DOHH2 (cell line): ENCODE data around the gene LAMP2.

Experiments
- H3F3A ChIP-seq: fragments of 200-600 bp; sonication (generic), shearing (Covaris generic); 2 replicates; pipeline ENCODE4 v1.6.0; 2016; ENCODE audit warnings: antibody characterized with exemption, mild to moderate bottlenecking; ENCODE audit not compliant: control insufficient read depth, insufficient read depth
- H3K27ac ChIP-seq: fragments of 200-600 bp; sonication (generic); 2 replicates; pipeline ENCODE4 v1.5.1; 2014; ENCODE audit warnings: low read depth, mild to moderate bottlenecking, low read length, moderate library complexity
- H3K27me3 ChIP-seq: fragments of 200-600 bp; sonication (generic); 2 replicates; pipeline ENCODE4 v1.6.1; 2014; ENCODE audit warnings: mild to moderate bottlenecking, low read length, mixed read lengths; ENCODE audit not compliant: control insufficient read depth
- H3K36me3 ChIP-seq: fragments of 200-600 bp; sonication (generic); 2 replicates; pipeline ENCODE4 v1.6.1; 2014; ENCODE audit warnings: mild to moderate bottlenecking, low read length, moderate library complexity, mixed read lengths; ENCODE audit not compliant: control insufficient read depth
- H3K4me1 ChIP-seq: fragments of 200-600 bp; sonication (generic); 2 replicates; pipeline ENCODE4 v1.6.1; 2014; ENCODE audit warnings: mild to moderate bottlenecking, low read length, mixed read lengths; ENCODE audit not compliant: control insufficient read depth
- H3K4me2 ChIP-seq: fragments of 200-600 bp; sonication (generic); 2 replicates; pipeline ENCODE4 v1.6.0; 2014; ENCODE audit warnings: mild to moderate bottlenecking, low read length, moderate library complexity
- H3K4me3 ChIP-seq: fragments of 200-600 bp; sonication (generic); 2 replicates; pipeline ENCODE4 v1.5.1; 2014; ENCODE audit warnings: mild to moderate bottlenecking, low read length, mixed read lengths
- H3K79me2 ChIP-seq: fragments of 200-600 bp; sonication (generic); 2 replicates; pipeline ENCODE4 v1.6.1; 2014; ENCODE audit warnings: mild to moderate bottlenecking, low read length, mixed read lengths; ENCODE audit not compliant: control insufficient read depth
- H3K9me2 ChIP-seq: fragments of 200-600 bp; sonication (generic); replicated peaks from 2 replicates; pipeline ENCODE4 v1.6.1; 2014; ENCODE audit warnings: mild to moderate bottlenecking, low read length, mixed read lengths; ENCODE audit not compliant: control insufficient read depth
- H3K9me3 ChIP-seq: fragments of 200-600 bp; sonication (generic); 2 replicates; pipeline ENCODE4 v1.6.1; 2014; ENCODE audit warnings: antibody characterized with exemption, low read length, mixed read lengths; ENCODE audit not compliant: control insufficient read depth, insufficient read depth
- H4K20me1 ChIP-seq: fragments of 200-600 bp; sonication (generic); 2 replicates; pipeline ENCODE4 v1.6.0; 2014; ENCODE audit warnings: low read depth, mild to moderate bottlenecking, antibody characterized with exemption, low read length, moderate library complexity; ENCODE audit not compliant: control insufficient read depth, insufficient read depth
- CTCF ChIP-seq: fragments of 200-600 bp; sonication (generic); IDR thresholded peaks from one replicate; pipeline ENCODE4 v1.5.1; 2014; ENCODE audit warnings: antibody characterized with exemption, mild to moderate bottlenecking, low read depth, low read length; ENCODE audit not compliant: poor library complexity, severe bottlenecking
- EZH2phosphoT487 ChIP-seq: fragments of 200-600 bp; sonication (generic); IDR thresholded peaks from 2 replicates; pipeline ENCODE4 v1.6.1; 2017; ENCODE audit warnings: borderline replicate concordance, mild to moderate bottlenecking, antibody characterized with exemption, low read length, moderate library complexity, mixed read lengths

The LAMP2 gene

DNA sequence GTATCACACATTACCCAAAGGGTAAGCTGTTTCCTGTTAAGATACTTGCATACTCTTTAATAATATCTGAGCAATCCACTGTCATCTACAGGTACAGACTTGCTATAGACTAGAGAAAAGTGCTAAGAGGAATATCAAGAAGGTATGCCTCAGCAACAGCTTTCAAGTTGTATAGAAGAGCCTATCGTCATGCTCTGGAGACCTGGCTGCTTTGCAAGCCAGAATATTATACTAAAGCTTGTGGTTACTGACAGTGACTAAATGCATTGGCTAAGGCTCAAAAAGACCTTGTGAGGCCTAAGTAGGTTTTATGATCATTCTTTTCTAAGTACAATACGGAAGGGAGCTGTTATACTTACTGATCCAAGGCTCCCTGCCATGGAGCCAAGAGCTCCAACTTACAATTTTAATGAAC, 11.3 kb downstream of the LAMP2 start:
- Histone ChIP-seq H3K4me1 (peaks cover 41% of the 10 kb centered on the region), H3K9me2 (no peaks in the 10 kb centered on the region), H3K27me3 (no peaks in the 10 kb centered on the region), H3K4me2 (peak overlapping the region; percentile 46), H3K36me3 (peaks cover 5% of the 10 kb centered on the region), H4K20me1 (no peaks in the 10 kb centered on the region), H3F3A (no peaks in the 10 kb centered on the region), H3K79me2 (peaks cover 55% of the 10 kb centered on the region), H3K9me3 (no peaks in the 10 kb centered on the region), H3K4me3 (peak overlapping the region; percentile 40), H3K27ac (peak overlapping the region; percentile 32)
- TF ChIP-seq CTCF = no peak
- no peak for TF ChIP-seq EZH2phosphoT487

- peak overlapping the region; percentile 40 for H3K4me3 ChIP-seq
- no peaks in the 10 kb centered on the region for H3K27me3 ChIP-seq
- H3K36me3 ChIP-seq = peaks cover 5% of the 10 kb centered on the region
- TF ChIP-seq EZH2phosphoT487 (no peak), CTCF (no peak)
- H4K20me1 ChIP-seq = no peaks in the 10 kb centered on the region
- no peaks in the 10 kb centered on the region for H3K9me2 ChIP-seq
- H3K9me3 ChIP-seq = no peaks in the 10 kb centered on the region
- H3K79me2 ChIP-seq = peaks cover 47% of the 10 kb centered on the region
- H3K4me2 ChIP-seq = peak overlapping the region; percentile 46
- H3K27ac ChIP-seq = peak overlapping the region; percentile 32; the same call in 1 of the 2 replicates
- H3K4me1 ChIP-seq = peaks cover 41% of the 10 kb centered on the region
- no peaks in the 10 kb centered on the region for H3F3A ChIP-seq
These were observed 12.1 kb downstream of the LAMP2 start for GRCh38 chrX:120456973-120457372.

GRCh38 chrX:120453985-120454384, 15.1 kb downstream of the LAMP2 start:
- H3K9me3 ChIP-seq = no peaks in the 10 kb centered on the region
- TF ChIP-seq CTCF (no peak), EZH2phosphoT487 (no peak)
- no peaks in the 10 kb centered on the region for H4K20me1 ChIP-seq
- peaks cover 12% of the 10 kb centered on the region for H3K36me3 ChIP-seq
- no peak overlapping the region for H3K27ac ChIP-seq
- no peak overlapping the region for H3K4me2 ChIP-seq
- no peak overlapping the region for H3K4me3 ChIP-seq
- H3K4me1 ChIP-seq = peaks cover 28% of the 10 kb centered on the region
- H3K79me2 ChIP-seq = peaks cover 18% of the 10 kb centered on the region
- H3F3A ChIP-seq = no peaks in the 10 kb centered on the region
- no peaks in the 10 kb centered on the region for H3K9me2 ChIP-seq
- H3K27me3 ChIP-seq = no peaks in the 10 kb centered on the region

GRCh38 chrX:120452131-120452530, 17.0 kb downstream of the LAMP2 start:
- Histone ChIP-seq H3F3A (no peaks in the 10 kb centered on the region), H3K27me3 (no peaks in the 10 kb centered on the region), H3K79me2 (peaks cover 4% of the 10 kb centered on the region), H3K4me3 (no peak overlapping the region), H3K4me2 (no peak overlapping the region), H3K9me2 (no peaks in the 10 kb centered on the region), H3K36me3 (peaks cover 19% of the 10 kb centered on the region), H3K9me3 (no peaks in the 10 kb centered on the region), H3K4me1 (peaks cover 10% of the 10 kb centered on the region), H4K20me1 (no peaks in the 10 kb centered on the region), H3K27ac (no peak overlapping the region)
- peak; percentile 37 for TF ChIP-seq CTCF
- TF ChIP-seq EZH2phosphoT487 = no peak
